ENCODE results near the gene SERPINB1.
"Not testable (repeated sequence)": the region's sequence is repeated elsewhere in the genome, so short reads cannot be mapped to it uniquely, and the experiment has no call there.

The SERPINB1 gene

DNA sequence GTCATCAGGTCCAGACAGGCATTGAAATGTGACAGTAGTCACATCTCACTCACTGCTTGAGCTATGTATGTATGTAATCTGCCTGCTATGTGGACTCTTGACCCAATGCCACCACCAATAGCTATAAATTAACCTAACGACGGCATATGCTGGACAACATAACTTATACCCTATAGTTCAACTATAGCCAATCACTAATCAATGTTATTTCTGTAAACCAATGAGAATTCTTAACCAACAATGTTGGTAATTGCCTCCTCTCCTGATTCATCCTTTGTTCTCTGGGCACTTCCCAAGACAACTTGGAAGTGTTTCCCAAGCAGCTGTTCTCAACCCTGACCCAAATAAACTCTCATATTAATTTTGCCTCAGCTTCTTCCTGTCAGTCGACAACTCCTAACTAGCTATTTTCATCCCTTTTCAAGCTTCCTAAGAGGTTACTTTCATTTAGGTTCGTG is 24.1 kb upstream of the SERPINB1 start:
- no peak for DNase-seq (ENCODE audit: low read depth)

DNA sequence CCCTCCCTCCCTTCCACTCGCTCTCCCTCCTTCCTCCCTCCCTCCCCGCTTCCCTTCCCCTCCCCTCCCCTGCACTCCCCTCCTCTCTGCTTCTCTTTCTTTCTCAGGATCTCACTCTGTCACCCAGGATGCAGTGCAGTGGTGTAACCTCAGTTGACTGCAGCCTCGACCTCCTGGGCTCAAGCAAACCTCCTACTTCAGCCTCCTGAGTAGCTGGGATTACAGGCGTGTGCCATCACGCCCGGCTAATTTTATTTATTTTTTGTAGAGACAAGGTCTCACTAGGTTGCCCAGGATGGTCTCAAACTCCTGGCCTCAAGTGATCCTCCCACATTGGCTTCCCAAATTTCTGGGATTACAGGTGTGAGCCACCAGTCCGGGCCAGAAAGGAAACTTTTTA is 23.6 kb upstream of the SERPINB1 start:
- DNase-seq (ENCODE audit: low read depth): no peak

DNA sequence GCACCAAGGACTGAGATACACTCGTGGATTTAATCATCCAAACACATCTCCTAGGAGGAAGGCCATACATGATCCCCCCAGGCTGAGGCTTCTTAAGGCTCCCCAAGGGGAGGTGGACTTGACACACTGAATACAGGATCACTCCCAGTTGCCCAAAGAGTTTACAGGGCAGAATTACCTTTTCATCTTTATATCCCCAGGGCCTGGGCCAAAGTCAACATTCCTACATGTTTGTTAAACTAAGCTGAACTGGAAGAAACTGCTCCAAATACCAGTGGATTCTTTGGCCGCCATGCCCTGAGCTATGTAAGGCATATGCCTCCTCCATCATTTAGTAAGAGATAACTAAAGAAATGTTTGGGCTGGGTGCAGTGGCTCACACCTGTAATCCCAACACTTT is 22.2 kb upstream of the SERPINB1 start:
- no peak for DNase-seq (ENCODE audit: low read depth)

DNA sequence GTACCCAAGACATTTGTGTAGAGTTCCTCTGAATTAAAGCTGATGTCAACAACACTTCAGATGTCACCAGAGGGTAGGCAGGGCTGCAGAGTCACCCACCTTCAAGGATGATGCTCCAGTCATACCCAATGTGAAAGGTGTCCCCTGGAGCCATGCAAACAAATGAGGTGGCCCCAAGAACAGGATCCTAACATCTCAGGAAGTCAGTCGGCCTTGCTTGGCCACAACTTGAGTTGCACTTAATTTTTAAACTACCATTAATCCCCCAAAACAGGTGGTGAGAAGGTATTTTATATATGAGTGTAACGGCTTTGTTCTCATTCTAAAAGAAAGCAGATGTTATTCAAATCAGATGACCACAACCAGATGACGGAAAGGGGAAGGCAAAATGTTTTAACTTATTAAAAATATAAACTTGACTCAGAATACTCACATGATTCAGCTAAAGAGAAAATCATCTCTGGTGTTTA is 21.1 kb upstream of the SERPINB1 start:
- no peak for DNase-seq (ENCODE audit: low read depth)

DNA sequence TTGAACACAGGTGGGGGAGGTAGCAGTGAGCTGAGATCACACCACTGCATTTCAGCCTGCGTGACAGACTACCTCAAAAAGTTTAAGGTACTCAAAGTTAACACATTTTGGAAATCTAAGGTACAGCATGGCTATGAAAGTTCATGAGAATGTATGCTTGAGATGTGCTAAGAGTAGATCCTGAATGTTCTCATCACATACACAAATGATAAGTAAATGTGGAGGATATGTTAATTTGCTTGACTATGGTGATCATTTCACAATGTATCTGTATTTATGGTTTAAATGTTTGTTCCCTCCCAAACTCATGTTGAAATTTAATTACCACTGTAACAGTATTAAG is 20.1 kb upstream of the SERPINB1 start:
- DNase-seq (ENCODE audit: low read depth): no peak

DNA sequence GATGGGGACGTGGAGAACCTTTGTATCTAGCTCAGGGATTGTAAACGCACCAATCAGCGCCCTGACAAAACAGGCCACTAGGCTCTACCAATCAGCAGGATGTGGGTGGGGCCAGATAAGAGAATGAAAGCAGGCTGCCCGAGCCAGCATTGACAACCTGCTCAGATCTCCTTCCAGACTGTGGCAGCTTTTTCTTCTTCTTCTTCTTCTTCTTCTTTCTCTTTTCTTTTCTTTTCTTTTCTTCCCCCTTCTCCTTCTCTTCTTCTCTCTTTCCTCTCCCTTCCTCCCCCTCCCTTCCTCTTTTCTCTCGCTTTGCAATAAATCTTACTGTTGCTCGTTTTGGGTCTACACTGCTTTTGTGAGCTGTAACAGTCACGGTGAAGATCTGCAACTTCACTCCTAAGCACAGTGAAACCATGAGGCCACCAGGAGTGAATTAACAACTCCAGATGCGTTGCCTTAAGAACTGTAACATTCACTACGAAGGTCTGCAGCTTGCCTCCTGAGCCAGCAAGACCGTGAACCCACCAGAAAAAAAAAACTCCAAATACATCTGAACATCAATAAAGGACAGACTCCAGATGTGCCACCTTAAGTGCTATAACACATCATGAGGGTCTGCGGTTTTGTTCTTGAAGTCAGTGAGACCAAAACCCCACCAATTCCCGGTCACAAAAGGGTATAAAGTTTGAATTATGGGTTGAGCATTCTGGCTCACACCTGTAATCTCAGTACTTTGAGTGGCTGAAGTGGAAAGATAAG is 19.6 kb upstream of the SERPINB1 start:
- DNase-seq (ENCODE audit: low read depth): no peak

DNA sequence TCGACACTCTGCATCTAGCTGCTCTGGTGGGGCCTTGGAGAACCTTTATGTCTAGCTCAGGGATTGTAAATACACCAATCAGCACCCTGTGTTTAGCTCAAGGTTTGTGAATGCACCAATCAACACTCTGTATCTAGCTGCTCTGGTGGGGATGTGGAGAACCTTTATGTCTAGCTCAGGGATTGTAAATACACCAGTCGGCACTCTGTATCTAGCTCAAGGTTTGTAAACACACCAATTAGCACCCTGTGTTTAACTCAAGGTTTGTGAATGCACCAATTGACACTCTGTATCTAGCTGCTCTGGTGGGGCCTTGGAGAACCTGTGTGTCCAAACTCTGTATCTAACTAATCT is 19.0 kb upstream of the SERPINB1 start:
- not testable (repeated sequence) for DNase-seq (ENCODE audit: low read depth)

DNA sequence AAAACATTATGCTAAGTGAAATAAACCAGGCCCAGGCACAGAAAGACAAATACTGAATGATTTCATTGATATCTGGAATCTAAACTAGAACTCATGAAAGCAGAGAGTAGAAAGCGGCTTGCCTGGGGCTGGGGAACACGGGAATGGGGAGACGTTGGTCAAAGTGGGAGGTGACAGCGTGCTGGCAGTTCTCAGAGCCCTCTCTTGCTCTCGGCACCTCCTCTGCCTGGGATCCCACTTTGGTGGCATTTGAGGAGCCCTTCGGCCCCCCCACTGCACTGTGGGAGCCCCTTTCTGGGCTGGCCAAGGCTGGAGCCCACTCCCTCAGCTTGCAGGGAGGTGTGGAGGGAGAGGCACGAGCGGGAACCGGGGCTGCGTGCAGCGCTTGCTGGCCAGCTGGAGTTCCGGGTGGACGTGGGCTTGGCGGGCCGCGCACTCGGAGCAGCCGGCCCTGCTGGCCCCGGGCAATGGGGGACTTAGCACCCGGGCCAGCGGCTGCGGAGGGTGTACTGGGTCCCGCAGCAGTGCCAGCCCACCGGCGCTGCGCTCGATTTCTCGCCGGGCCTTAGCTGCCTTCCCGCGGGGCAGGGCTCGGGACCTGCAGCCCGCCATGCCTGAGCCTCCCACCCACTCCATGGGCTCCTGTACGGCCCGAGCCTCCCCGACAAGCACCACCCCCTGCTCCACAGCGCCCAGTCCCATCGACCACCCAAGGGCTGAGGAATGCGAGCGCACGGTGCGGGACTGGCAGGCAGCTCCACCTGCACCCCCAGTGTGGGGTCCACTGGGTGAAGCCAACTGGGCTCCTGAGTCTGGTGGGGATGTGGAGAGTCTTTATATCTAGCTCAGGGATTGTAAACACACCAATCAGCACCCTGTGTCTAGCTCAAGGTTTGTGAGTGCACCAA is 18.4 kb upstream of the SERPINB1 start:
- DNase-seq (ENCODE audit: low read depth): not testable (repeated sequence)

DNA sequence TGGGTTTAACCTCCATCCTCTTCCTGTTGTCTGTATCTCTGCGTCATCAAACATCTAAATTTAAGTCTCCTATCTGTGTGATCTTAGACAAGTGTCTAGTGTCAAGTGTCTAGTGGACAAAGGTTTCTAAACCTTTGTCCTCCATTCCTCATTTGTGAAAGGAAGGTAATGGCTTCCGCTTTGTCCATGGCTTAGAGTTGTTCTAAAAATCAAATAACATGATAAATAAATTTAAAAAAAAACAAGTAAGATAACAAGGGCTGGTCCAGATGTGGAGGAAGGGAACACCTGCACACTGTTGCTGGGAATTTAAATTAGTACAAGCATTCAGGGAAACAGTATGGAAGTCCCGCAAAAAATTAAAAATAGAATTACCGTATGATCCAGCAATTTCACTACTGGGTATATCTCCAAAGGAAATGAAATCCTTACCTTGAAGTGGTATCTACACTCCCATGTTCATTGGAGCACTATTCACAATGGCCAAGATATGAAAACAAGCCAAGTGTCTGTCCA is 17.6 kb upstream of the SERPINB1 start:
- DNase-seq (ENCODE audit: low read depth): no peak

DNA sequence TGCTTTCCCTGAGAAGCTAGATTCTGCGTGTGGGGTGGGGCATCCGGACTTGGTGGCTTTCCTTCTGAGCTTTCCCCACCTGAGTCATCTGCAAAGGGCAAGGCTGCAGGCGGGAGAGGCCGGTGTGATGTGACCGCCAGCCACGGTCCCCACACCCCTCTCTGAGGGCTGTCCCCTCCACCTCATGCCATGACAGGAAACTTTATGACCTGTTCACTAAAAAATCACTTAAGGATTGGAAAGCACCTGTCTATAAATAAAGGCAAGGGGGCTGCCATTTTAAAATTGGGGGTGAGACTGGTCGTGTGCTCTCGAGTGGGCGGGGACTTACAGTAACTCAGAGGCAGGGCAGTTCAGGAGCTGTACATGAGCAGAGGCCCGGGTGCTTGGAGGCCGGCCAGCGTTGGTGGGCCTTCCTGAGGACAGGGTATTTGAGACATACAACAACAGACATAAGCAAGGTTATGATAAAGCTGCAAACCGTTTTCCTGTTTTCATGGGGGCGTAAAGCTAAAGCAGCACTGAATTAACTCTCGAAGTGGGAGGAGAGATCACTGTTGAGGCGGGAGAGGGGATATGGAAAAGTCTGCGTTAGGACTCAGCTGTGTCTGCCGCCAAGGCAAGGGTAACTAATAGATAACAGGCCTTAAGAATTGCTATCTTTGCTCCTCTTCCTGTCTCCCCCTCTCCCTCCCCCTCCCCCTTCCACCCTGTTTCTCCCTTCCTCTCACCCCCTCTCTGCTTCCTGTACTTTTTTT is 16.1 kb upstream of the SERPINB1 start:
- DNase-seq (ENCODE audit: low read depth): peak; percentile 70

DNA sequence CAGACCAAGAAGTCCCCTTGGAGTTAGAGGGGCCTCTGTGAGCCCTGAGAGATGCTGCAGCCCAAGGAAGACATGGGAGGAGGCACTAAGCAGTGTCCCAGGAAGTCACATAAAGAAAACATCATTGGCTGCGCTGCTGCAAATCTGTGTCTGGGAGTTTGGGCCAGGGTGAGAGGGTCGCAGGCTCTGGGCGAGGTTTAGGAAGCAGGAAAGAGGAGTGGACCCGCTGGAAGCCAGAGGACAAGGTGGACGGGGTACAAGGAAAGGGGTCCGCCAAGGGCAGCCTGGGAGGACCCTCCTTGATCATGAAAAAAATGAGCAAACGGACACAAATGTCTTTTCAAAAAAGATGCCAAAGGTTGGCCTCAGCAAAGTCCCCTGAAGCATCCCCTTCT is 15.5 kb upstream of the SERPINB1 start:
- DNase-seq (ENCODE audit: low read depth): no peak

DNA sequence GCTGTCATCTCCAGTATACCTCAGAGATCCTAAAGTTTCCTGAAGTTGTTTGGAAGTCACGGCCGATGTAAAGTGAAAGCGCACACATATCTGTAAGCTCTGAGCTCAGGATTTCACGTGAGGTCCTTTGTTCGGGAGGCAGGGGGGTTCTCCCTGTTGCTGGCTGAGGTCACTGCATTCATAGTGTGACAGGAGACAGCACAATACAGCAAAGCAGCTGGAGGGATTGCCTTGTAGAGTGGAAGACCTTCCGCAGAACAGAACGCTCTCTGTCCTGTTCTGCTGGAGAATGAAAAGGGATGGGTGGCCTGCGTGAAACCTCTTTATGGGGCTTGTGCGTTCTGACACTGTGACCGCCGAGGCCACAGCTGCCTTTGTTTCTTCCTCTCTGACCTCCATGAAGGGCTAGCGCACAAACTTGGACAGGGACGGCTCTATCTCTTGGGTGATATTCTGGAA is 13.4 kb upstream of the SERPINB1 start:
- no peak for DNase-seq (ENCODE audit: low read depth)

DNA sequence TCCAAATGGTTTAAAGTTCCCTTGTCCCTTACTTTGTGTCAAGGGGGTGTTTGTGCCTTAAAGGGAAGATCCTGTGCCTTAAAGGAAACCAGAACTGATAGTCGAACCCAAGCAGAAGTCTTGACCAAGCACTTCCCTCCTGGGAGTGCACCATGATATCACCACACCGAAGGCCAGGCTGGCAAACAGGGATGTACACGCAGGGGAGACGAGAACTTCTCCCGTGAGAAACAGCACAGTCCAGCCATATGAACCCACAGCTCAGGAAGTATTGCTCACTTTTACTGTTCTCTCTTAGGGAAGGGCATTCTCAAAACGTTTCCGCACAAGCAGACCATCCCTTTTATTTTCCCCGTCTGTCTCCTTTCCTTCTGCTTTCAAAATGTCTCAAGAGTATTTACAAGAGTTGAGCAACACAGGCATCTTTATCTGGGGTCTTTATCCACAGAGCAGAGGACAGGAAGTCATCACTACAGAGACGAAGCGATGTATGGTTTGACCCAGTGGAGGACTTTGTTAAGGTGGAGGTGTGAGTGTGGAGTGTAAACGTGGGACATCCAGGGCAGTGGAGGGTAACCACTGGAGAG is 12.8 kb upstream of the SERPINB1 start:
- no peak for DNase-seq (ENCODE audit: low read depth)

DNA sequence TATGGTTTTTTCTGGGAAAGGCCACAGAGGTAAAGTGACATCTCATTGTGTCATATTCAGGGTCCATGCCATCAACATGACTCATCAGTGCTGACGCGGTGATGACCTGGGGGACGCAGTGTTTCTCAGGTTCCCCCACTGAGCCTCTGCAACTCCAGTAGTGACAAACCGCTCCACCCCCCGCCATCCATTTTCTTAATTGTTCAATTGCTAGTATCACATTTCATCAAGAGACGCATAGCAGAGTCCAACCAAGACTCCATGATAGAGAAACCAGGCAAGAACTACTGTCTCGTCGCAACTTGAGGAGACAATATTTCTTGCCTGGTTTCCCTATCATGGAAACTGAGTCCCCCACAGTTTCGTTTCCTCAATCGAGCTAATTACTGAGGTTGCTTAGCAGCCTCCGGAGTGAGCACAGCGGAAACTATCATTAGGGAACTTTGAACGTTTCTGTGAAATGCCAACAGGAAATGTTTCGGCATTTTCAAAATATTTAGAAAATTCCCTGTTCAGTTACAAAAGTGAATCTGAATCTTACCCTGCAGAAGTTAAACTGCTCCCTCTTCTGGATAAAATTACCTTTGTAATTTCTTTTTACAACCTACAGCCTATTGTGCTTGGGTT is 12.2 kb upstream of the SERPINB1 start:
- peak; percentile 76 for DNase-seq (ENCODE audit: low read depth)

DNA sequence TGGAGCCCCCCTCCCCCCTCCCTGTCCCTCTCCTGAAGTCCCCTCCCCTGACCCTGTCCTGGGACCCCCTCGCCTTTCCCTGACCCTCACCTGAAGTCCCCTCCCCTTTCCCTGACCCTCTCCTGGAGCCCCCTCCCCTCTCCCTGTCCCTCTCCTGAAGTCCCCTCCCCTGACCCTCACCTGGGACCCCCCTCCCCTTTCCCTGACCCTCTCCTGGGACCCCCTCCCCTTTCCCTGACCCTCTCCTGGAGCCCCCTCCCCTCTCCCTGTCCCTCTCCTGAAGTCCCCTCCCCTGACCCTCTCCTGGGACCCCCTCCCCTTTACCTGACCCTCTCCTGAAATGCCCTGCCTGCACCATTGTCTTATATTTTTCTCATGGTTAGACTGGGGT is 11.7 kb upstream of the SERPINB1 start:
- DNase-seq (ENCODE audit: low read depth): not testable (repeated sequence)

DNA sequence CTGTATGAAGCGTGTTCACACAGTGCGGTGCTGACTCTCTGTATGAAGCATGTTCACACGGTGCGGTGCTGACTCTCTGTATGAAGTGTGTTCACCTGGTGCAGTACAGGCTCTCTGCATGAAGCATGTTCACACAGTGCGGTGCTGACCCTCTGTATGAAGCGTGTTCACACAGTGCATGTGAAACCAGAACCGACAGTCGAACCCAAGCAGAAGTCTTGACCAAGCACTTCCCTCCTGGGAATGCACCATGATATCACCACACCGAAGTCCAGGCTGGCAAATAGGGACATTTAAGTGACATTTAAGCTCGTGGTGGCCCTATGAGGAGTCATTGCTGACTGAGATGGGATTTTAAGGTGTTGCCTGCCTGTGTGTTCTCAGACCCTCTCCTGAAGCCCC is 11.3 kb upstream of the SERPINB1 start:
- no peak for DNase-seq (ENCODE audit: low read depth)

DNA sequence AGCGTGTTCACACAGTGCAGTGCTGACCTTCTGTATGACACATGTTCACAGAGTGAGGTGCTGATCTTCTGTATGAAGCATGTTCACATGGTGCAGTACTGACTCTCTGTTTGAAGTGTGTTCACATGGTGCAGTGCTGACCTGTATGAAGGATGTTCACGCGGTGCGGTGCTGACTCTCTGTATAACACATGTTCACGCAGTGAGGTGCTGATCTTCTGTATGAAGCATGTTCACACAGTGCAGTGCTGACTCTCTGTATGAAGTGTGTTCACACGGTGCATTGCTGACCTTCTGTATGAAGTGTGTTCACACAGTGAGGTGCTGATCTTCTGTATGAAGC is 10.8 kb upstream of the SERPINB1 start:
- no peak for DNase-seq (ENCODE audit: low read depth)

DNA sequence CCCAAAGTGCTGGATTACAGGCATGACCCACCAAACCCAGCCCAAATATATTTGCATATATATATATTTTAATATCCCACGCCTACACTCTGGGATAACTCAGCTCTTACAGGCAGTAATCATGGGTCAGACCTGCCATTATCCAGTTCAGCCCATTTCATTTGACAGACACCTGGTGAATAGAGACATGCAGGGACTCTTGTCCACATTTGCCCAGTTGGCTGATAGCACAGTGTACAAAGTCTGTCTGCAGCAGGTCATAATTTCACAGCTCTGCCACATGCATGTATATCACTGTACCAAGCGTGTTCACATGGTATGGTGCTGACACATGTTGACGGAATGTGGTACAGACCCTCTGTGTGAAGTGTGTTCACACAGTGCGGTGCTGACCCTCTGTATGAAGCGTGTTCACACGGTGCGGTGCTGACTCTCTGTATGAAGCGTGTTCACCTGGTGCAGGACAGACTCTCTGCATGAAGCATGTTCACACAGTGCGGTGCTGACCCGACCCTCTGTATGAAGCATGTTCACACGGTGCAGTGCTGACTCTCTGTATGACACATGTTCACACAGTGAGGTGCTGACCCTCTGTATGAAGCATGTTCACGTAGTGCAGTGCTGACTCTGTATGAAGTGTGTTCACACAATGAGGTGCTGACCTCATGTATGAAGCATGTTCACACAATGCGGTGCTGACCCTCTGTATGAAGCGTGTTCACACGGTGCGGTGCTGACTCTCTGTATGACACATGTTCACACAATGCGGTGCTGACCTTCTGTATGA is 10.3 kb upstream of the SERPINB1 start:
- no peak for DNase-seq (ENCODE audit: low read depth)

DNA sequence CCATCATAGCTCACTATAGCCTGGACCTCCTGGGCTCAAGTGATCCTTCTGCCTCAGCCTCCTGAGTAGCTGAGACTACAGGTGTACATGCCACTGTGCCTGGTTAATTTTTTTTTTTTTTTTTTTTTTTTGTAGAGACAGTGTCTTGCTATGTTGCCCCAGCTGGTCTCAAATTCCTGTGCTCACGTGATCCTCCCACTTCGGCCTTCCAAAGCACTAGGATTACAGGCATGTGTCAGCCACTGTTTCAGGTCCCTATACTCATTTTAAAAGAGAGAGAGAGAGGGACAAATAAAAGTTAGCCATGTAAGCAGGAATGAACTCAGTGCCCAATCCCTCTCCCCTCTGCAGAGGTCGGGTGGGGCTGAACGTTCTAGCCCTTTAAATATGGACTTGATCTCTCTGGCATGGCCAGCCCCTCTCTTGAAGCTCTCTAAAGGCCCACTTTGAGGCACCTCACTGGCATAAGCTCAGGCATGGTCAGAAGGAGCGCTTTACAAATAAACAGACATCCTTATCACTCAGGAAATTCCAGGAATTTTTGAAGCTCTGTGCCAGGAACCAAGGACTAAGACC is 9.0 kb upstream of the SERPINB1 start:
- no peak for DNase-seq (ENCODE audit: low read depth)

DNA sequence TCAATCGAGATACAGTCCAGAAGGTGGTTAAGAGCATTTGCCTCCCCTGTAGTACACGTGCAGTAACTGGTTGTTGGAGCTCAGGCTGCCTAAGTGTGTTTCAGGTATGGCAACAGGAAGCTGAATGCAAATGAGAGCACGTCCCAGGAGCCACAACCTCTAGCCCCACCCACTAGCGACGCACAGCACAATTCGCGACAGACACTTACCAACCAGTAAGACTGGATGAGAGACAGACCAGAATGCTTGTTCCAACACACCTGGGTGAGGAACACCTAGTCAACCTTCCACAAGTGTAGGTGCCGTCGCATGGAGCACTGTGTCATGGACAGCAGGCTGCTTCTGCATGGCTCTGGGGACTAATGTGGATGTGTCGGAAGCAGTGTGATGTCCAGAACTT is 7.2 kb upstream of the SERPINB1 start:
- no peak for DNase-seq (ENCODE audit: low read depth)

DNA sequence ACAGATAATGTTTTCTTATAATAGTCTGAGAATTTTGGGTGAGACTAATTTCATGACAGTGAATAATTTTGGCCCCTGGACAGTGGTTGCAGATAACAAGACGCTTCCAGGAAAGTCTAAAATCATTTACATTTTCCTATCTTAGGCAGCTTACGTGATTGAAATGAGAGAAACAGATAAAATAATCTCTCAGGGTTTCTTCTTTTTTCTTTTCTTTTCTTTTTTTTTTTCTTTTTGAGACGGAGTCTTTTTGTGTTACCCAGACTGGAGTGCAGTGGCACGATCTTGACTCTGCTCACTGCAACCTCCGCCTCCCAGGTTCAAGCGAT is 4.2 kb upstream of the SERPINB1 start:
- DNase-seq (ENCODE audit: low read depth): no peak

Measured in stimulated activated CD8-positive, alpha-beta memory T cell treated with anti-CD3 and anti-CD28 coated beads, Interleukin-4, amount 100 ng/mL, for 24 hours (primary cell).